ENCODE results near the gene ZNF398. TPM values are rescaled to one million over a fixed set of nuclear protein-coding genes. Genes with fewer than 3 reads are reported as not detected.

Gene ZNF398
- total RNA-seq, 4 donors from 2014 or later, result 13.7 to 37.0 (median 28.1) TPM

DNA sequence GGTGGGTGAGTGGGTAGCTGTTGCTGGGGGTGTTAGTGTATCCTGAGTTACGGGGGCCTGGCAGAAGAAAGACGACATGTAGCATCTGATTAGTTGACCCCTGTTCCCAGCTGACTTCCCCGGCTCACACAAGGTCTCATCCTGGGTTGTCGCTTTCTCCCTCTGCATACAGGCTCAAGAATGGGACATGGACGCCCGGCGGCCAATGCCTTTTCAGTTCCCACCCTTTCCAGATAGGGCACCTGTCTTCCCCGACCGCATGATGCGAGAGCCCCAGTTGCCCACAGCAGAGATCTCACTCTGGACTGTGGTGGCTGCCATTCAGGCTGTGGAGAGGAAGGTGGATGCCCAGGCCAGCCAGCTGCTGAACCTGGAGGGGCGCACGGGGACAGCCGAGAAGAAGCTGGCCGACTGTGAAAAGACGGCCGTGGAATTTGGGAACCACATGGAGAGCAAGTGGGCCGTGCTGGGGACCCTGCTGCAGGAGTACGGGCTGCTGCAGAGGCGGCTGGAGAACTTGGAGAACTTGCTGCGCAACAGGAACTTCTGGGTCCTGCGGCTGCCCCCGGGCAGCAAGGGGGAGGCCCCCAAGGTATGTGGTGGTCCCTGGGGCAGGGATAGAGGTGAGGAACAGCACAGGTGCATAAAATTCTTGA is 51.0 kb downstream of the ZNF398 start:
- in situ Hi-C loops (cut with MboI; ENCODE audit: low pct_ligation_motif_present in 1 of 4, low pct_unique_long_range_greater_than_20kb in 1 of 4, low sequenced_read_pairs in 3 of 4) (no loop called here), intact Hi-C loops (cut with DNase I; ENCODE audit: low total_unique reads) (no loop called here)
- H3K36me3 ChIP-seq, result peaks cover 0 to 45% (median 14%) of the 10 kb centered on the region in 4 donors
- no peaks in the 10 kb centered on the region for H3K27me3 ChIP-seq
- H3K9me3 ChIP-seq, result no peaks in the 10 kb centered on the region
- H3K4me3 ChIP-seq, result no peak overlapping the region
- peaks cover 11 to 25% (median 20%) of the 10 kb centered on the region in 4 donors for H3K4me1 ChIP-seq
- no peak for DNase-seq
- no peak overlapping the region for H3K27ac ChIP-seq
- TF ChIP-seq EP300 (IDR thresholded peaks at IDR 0.05; ENCODE audit: low read depth) (no peak), POLR2A (IDR thresholded peaks at IDR 0.05) (no peak), POLR2AphosphoS5 (IDR thresholded peaks at IDR 0.05) (no peak)
- TF ChIP-seq, protein P1, sequence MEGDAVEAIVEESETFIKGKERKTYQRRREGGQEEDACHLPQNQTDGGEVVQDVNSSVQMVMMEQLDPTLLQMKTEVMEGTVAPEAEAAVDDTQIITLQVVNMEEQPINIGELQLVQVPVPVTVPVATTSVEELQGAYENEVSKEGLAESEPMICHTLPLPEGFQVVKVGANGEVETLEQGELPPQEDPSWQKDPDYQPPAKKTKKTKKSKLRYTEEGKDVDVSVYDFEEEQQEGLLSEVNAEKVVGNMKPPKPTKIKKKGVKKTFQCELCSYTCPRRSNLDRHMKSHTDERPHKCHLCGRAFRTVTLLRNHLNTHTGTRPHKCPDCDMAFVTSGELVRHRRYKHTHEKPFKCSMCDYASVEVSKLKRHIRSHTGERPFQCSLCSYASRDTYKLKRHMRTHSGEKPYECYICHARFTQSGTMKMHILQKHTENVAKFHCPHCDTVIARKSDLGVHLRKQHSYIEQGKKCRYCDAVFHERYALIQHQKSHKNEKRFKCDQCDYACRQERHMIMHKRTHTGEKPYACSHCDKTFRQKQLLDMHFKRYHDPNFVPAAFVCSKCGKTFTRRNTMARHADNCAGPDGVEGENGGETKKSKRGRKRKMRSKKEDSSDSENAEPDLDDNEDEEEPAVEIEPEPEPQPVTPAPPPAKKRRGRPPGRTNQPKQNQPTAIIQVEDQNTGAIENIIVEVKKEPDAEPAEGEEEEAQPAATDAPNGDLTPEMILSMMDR (IDR thresholded peaks at IDR 0.05), result no peak
- WGBS, 2 donors (ENCODE audit: low coverage in 1 of 2), result 89 to 94% methylated on average over 7 to 22 of the region's 22 CpGs

DNA sequence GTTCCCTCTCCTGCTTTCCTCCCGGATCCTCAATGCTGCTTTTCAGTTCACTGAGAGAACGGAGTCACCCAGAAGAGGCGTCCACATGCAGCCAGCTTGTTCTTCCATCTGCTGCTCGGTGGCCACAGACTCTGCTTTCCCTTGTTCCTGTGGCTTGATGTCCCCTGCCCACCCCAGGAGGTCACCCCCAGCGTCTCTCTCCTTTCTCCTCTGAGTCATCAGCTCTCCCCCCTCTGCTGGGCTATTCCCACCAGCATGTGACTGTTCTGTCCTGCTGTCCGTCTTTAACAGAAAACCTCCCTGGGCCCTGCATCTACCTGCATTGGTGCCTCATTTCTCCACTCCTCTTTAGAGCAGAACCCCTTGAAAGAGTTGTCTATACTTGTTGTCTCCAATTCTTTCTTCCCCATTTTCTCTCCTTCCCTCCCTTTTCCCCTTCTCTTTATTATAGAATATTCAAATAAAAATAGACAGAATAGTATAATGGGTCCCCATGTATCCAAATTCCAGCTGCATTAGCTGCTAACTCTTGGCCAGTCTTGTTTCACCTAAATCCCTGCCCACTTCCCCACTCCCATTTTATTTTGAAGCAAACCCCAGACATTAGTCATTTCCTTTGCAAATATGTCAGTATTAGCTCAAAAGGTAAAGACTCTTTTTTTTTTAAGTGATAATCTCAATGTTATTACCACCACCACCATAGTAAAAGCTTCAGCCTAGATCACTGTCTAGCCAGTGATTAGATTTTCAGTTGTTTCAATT is 52.2 kb downstream of the ZNF398 start:
- H3K36me3 ChIP-seq, result peaks cover 0 to 47% (median 14%) of the 10 kb centered on the region in 4 donors
- H3K9me3 ChIP-seq, result no peaks in the 10 kb centered on the region
- no peak overlapping the region for H3K4me3 ChIP-seq
- WGBS, 2 donors (ENCODE audit: low coverage in 1 of 2), result 85% methylated on average over 6 of the region's 6 CpGs; no CpG with 5 or more reads in 1 of the 2 donors
- no peak for DNase-seq
- TF ChIP-seq EP300 (IDR thresholded peaks at IDR 0.05; ENCODE audit: low read depth), result no peak
- no peak for TF ChIP-seq POLR2AphosphoS5 (IDR thresholded peaks at IDR 0.05)
- TF ChIP-seq POLR2A (IDR thresholded peaks at IDR 0.05), result no peak
- TF ChIP-seq, protein P1 (IDR thresholded peaks at IDR 0.05), result no peak
- H3K27me3 ChIP-seq, result no peaks in the 10 kb centered on the region
- no peak overlapping the region for H3K27ac ChIP-seq
- peaks cover 11 to 25% (median 20%) of the 10 kb centered on the region in 4 donors for H3K4me1 ChIP-seq
- in situ Hi-C loops (cut with MboI; ENCODE audit: low pct_ligation_motif_present in 1 of 4, low pct_unique_long_range_greater_than_20kb in 1 of 4, low sequenced_read_pairs in 3 of 4), result no loop called here
- intact Hi-C loops (cut with DNase I; ENCODE audit: low total_unique reads), result no loop called here

DNA sequence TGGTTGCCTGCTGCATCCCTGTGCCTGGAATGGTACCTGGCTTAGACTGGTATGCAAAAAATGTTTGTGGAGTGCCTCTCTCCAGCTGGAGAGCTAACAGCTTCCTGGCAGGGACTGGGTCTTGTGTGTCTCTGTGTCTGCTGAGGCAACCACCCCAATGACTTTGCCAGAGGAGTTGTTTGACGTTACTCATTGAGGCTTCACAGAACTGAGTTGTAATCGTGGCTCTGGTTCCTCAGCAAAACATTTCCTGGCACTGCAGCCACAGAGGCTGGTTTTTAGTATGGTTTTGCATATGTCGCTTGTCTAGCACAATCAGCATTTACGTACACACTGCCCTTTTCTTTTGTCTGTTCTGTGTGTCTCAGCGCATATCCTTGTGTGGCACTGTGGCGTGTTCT is 55.6 kb downstream of the ZNF398 start:
- H3K27ac ChIP-seq, result no peak overlapping the region
- peaks cover 0 to 57% (median 21%) of the 10 kb centered on the region in 4 donors for H3K36me3 ChIP-seq
- DNase-seq, result no peak
- H3K9me3 ChIP-seq, result no peaks in the 10 kb centered on the region
- no peak overlapping the region for H3K4me3 ChIP-seq
- TF ChIP-seq POLR2A (IDR thresholded peaks at IDR 0.05) (no peak), EP300 (IDR thresholded peaks at IDR 0.05; ENCODE audit: low read depth) (no peak), POLR2AphosphoS5 (IDR thresholded peaks at IDR 0.05) (no peak)
- TF ChIP-seq, protein P1 (IDR thresholded peaks at IDR 0.05), result no peak
- H3K4me1 ChIP-seq, result peaks cover 0 to 1% (median 0%) of the 10 kb centered on the region in 4 donors
- in situ Hi-C loops (cut with MboI; ENCODE audit: low pct_ligation_motif_present in 1 of 4, low pct_unique_long_range_greater_than_20kb in 1 of 4, low sequenced_read_pairs in 3 of 4), result no loop called here
- intact Hi-C loops (cut with DNase I; ENCODE audit: low total_unique reads), result no loop called here
- 83 to 100% methylated on average over 2 to 6 of the region's 6 CpGs for WGBS, 2 donors (ENCODE audit: low coverage in 1 of 2)
- H3K27me3 ChIP-seq, result no peaks in the 10 kb centered on the region

DNA sequence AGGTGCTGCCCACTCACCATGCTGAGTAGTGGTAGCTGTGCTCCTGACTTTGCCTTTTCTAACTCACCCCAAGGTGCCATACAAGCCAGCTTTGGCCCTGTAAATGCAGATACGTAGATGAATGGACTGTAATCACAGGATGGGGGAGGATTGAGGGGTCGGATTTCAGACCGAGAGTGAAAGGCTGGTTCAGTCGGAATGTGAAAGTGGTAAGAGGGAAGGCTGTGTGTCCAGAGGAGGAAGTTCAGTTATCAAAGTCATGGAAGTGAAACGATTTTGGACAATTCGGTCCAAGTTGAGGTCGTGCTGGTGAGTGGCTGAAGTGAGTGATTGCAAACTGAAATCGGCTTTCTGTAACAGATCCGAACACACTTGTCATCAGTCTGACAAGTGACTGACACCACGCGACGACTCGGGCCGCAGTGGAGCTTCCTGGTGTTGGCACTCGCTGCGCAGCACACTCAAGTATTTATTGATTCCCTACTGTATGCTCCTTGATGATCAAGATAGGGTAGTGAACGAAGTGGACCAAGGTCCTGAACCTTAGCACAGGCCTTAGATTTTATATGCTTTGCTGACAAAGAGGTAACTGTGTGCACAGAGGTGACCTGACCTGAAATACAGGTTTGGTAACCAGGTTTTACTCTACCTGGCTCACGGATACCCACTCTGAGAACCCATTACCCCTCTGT is 58.6 kb downstream of the ZNF398 start:
- H3K27ac ChIP-seq, result no peak overlapping the region
- no peaks in the 10 kb centered on the region for H3K27me3 ChIP-seq
- intact Hi-C loops (cut with DNase I; ENCODE audit: low total_unique reads), result no loop called here
- peaks cover 0 to 44% (median 14%) of the 10 kb centered on the region in 4 donors for H3K36me3 ChIP-seq
- no peak overlapping the region for H3K4me3 ChIP-seq
- WGBS, 2 donors (ENCODE audit: low coverage in 1 of 2), result 35 to 59% methylated on average over 2 to 18 of the region's 18 CpGs
- TF ChIP-seq POLR2A (IDR thresholded peaks at IDR 0.05), result no peak
- peak in 1 of 3 donors; percentile 19 for TF ChIP-seq POLR2AphosphoS5 (IDR thresholded peaks at IDR 0.05)
- H3K9me3 ChIP-seq, result no peaks in the 10 kb centered on the region
- in situ Hi-C loops (cut with MboI; ENCODE audit: low pct_ligation_motif_present in 1 of 4, low pct_unique_long_range_greater_than_20kb in 1 of 4, low sequenced_read_pairs in 3 of 4), result no loop called here
- DNase-seq, result peak; percentile 22
- H3K4me1 ChIP-seq, result no peaks in the 10 kb centered on the region

Measured in transverse colon (tissue), 4 donors.